ENCODE measurements around the gene OVCA2. TPM values are rescaled to one million over a fixed set of nuclear protein-coding genes. Genes with fewer than 3 reads are reported as not detected.

OVCA2 gene
- total and polyA plus RNA-seq, 2 donors (not counting 3 experiments of a cell fraction or from before 2014, with no cell fraction given), result 41.3 to 84.2 TPM

DNA sequence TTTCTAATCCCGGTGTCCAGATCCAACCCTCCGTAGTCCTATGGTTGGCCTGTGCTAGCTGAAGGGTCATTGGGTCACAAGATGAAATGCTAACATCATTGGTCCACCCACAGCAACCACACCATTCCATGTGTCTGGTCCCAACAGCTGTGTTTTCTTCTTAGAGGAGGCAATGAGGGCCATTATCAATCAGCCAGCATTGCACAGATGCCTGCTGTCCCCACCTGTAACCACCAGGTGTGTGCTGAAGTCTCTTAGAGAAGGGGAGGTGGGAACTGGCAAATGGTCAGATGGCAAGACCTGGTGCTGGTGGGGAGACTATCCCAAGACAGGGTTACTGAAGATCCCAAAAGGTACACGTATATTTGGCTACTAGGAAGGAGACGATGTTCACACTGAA, 50.4 kb downstream of the OVCA2 start:
- Histone ChIP-seq H3K9me1 (replicated peaks; ENCODE audit: control insufficient read depth, extremely low read depth, insufficient read depth, low read length) (no peaks in the 10 kb centered on the region), H3K4me3 (replicated peaks in 1 of 3; ENCODE audit: insufficient read depth in 1 of 3, low read depth in 1 of 3, low read length in 3 of 3) (no peak overlapping the region), H3K9ac (replicated peaks; ENCODE audit: extremely low read depth, insufficient read depth, low read length) (no peak overlapping the region), H3K79me2 (ENCODE audit: control insufficient read depth, insufficient read depth, low read length) (no peaks in the 10 kb centered on the region), H3K9me3 (replicated peaks; ENCODE audit: control insufficient read depth, insufficient read depth, low read length) (no peaks in the 10 kb centered on the region), H2AFZ (ENCODE audit: low read depth, low read length) (no peak overlapping the region), H3K27me3 (ENCODE audit: control insufficient read depth in 2 of 2, insufficient read depth in 2 of 2, low read length in 2 of 2) (no peaks in the 10 kb centered on the region), H3K27ac (ENCODE audit: insufficient read depth, low read depth, low read length) (no peak overlapping the region), H3K4me2 (ENCODE audit: insufficient read depth, low read length) (no peak overlapping the region), H3K36me3 (ENCODE audit: control insufficient read depth in 2 of 2, extremely low read depth in 1 of 2, insufficient read depth in 2 of 2, low read length in 2 of 2) (no peaks in the 10 kb centered on the region), H4K20me1 (replicated peaks; ENCODE audit: control insufficient read depth, extremely low read depth, insufficient read depth, low read length) (no peaks in the 10 kb centered on the region), H3K4me1 (ENCODE audit: control insufficient read depth, extremely low read depth, insufficient read depth, low read length) (peaks cover 41% of the 10 kb centered on the region)
- ChIA-PET CTCF (interaction anchor here (2.0 to 9.2 kb wide), 5 partner anchors 24 to 153 kb away, joined by 7 to 76 read pairs (median 21); partner anchors contain the start of gene HIC1), POLR2A (interaction anchor here (0.5 kb wide), 1 partner anchor 138 kb away, joined by 6 read pairs; no protein-coding TSS in a partner anchor)
- dilution Hi-C loops (cut with MboI; ENCODE audit: extremely low pct_ligation_motif_present, low sequenced_read_pairs), result no loop called here
- TF ChIP-seq MYC (IDR thresholded peaks at IDR 0.05; ENCODE audit: low read depth, low read length), result no peak
- no peak for TF ChIP-seq POLR2AphosphoS5 (IDR thresholded peaks at IDR 0.05; ENCODE audit: insufficient read depth, low read depth, low read length)
- TF ChIP-seq GATA2 (IDR thresholded peaks at IDR 0.05; ENCODE audit: insufficient read depth, insufficient read length, low read depth, low read length), result no peak
- TF ChIP-seq FOS (IDR thresholded peaks at IDR 0.05; ENCODE audit: borderline replicate concordance, insufficient read depth, low read length), result no peak
- TF ChIP-seq, protein P1, sequence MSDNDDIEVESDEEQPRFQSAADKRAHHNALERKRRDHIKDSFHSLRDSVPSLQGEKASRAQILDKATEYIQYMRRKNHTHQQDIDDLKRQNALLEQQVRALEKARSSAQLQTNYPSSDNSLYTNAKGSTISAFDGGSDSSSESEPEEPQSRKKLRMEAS (IDR thresholded peaks at IDR 0.05; ENCODE audit: insufficient read depth, insufficient read length), result no peak
- no peak for TF ChIP-seq POLR2A (IDR thresholded peaks at IDR 0.05; ENCODE audit: low read depth, low read length)
- no peak for TF ChIP-seq JUN (IDR thresholded peaks at IDR 0.05; ENCODE audit: borderline replicate concordance, insufficient read depth, insufficient read length, low read depth)
- no peak for TF ChIP-seq EZH2 (IDR thresholded peaks at IDR 0.05; ENCODE audit: borderline replicate concordance, low read depth, low read length, severe bottlenecking)
- TF ChIP-seq, protein P2, sequence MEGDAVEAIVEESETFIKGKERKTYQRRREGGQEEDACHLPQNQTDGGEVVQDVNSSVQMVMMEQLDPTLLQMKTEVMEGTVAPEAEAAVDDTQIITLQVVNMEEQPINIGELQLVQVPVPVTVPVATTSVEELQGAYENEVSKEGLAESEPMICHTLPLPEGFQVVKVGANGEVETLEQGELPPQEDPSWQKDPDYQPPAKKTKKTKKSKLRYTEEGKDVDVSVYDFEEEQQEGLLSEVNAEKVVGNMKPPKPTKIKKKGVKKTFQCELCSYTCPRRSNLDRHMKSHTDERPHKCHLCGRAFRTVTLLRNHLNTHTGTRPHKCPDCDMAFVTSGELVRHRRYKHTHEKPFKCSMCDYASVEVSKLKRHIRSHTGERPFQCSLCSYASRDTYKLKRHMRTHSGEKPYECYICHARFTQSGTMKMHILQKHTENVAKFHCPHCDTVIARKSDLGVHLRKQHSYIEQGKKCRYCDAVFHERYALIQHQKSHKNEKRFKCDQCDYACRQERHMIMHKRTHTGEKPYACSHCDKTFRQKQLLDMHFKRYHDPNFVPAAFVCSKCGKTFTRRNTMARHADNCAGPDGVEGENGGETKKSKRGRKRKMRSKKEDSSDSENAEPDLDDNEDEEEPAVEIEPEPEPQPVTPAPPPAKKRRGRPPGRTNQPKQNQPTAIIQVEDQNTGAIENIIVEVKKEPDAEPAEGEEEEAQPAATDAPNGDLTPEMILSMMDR (IDR thresholded peaks at IDR 0.05; ENCODE audit: extremely low read depth in 1 of 2, insufficient read depth in 1 of 2, low read depth in 1 of 2, low read length in 2 of 2), result no peak
- intact Hi-C loops (cut with micrococcal nuclease), result no loop called here
- DNase-seq (ENCODE audit: low read depth, low spot score) (no peak), FAIRE-seq (no peak)
- no TSS peak for BruUV-seq (replicated peaks)

MicroRNA genes within 50 kb of the gene (microRNA counts, 767-probe panel; counts per million panel counts)
- microRNA hsa-miR-132-3p (723 counts per million, percentile 96 among the panel's probes with 10 or more counts), microRNA hsa-miR-212-3p (723 counts per million, percentile 96 among the panel's probes with 10 or more counts)

Small RNAs within 50 kb of the gene (microRNA-seq; reads per million reads assigned to microRNA genes)
- gene MIR132 (ENCODE audit: borderline number of aligned reads, borderline replicate concordance), result 224 reads per million, percentile 68 among the genes with 10 or more reads in this experiment
- gene MIR212 (ENCODE audit: borderline number of aligned reads, borderline replicate concordance), result 1.5 reads per million

Small RNAs within 50 kb of the gene (small RNA-seq; reads per million reads assigned to genes)
- gene AC090617.9 (ENCODE audit: insufficient read depth, insufficient read length, low read depth, low replicate concordance), result not detected
- 0.88 reads per million for gene MIR132 (ENCODE audit: insufficient read depth, insufficient read length, low read depth, low replicate concordance)
- not detected for gene MIR212 (ENCODE audit: insufficient read depth, insufficient read length, low read depth, low replicate concordance)
- gene OVCA2 (ENCODE audit: insufficient read depth, insufficient read length, low read depth, low replicate concordance), result not detected

Other genes with a start within 250 kb of the OVCA2 start
- 11.5 and 14.6 TPM in 2 replicates for gene SMYD4, start 212.1 kb upstream of the OVCA2 start, total RNA-seq
- gene SMYD4, start 212.1 kb upstream of the OVCA2 start, polyA plus RNA-seq, result 5.3 and 6.0 TPM in 2 replicates
- gene RPA1, start 212.0 kb upstream of the OVCA2 start, total RNA-seq, result 123 and 137 TPM in 2 replicates
- gene RPA1, start 212.0 kb upstream of the OVCA2 start, polyA plus RNA-seq, result 48.9 and 50.5 TPM in 2 replicates
- gene RTN4RL1, start 16.7 kb upstream of the OVCA2 start, total RNA-seq, result not detected in 2 replicates
- gene RTN4RL1, start 16.7 kb upstream of the OVCA2 start, polyA plus RNA-seq, result 0.03 and 0.04 TPM in 2 replicates
- gene DPH1, start 11.9 kb upstream of the OVCA2 start, total RNA-seq, result 37.8 and 38.5 TPM in 2 replicates
- 45.6 and 50.4 TPM in 2 replicates for gene DPH1, start 11.9 kb upstream of the OVCA2 start, polyA plus RNA-seq
- gene HIC1, start 13.1 kb downstream of the OVCA2 start, total RNA-seq, result 25.8 and 35.5 TPM in 2 replicates
- gene HIC1, start 13.1 kb downstream of the OVCA2 start, polyA plus RNA-seq, result 18.2 and 20.2 TPM in 2 replicates

Data from endothelial cell of umbilical vein (primary cell).